B cell (primary cell): ENCODE results near the gene APBB3. TPM values are rescaled to one million over a fixed set of nuclear protein-coding genes. Genes with fewer than 3 reads are reported as not detected.

Source experiments
- ATAC-seq: fragments of 200-7000 bp; cut with Tn5 transposase; one replicate; pipeline ENCODE4 v1.10.0; 2021; ENCODE audit warnings: low read depth, mild to moderate bottlenecking, moderate number of reproducible peaks, moderate library complexity
- CTCF ChIA-PET: fragments of 350-600 bp; sonication (Branson Sonifier 250); formaldehyde crosslinking; loops from one replicate; lab custom pipeline; 2021; ENCODE audit warnings: antibody characterized with exemption, inconsistent platforms; lab: Charles Lee
- POLR2A ChIA-PET: fragments of 350-600 bp; sonication (Branson Sonifier 250); formaldehyde crosslinking; loops from one replicate; lab custom pipeline; 2021; ENCODE audit warnings: antibody characterized with exemption; lab: Charles Lee
- DNase-seq: peaks from one replicate; pipeline ENCODE4 v3.0.0; 2013
- H2AFZ ChIP-seq: 2 replicates; pipeline ENCODE4 v1.6.1; 2012; ENCODE audit warnings: mild to moderate bottlenecking, low read depth, low read length; ENCODE audit not compliant: insufficient read depth, poor library complexity, severe bottlenecking
- H3K27ac ChIP-seq, 2 donors: 1 replicate in 1 of 2; 2 replicates in 1 of 2; pipeline ENCODE4 v1.5.1; 2012 to 2013; ENCODE audit warnings: low read length in 2 of 2, mild to moderate bottlenecking in 2 of 2, moderate library complexity in 1 of 2
- H3K27me3 ChIP-seq, 4 experiments: fragments of 200-600 bp in 1 of 4; sonication (generic) in 1 of 4; replicated peaks in 1 of 4; 1 replicate in 2 of 4; 2 replicates in 2 of 4; pipeline versions ENCODE4 v1.6.1 to v1.7.0; 2013 to 2016; ENCODE audit warnings: low read length in 3 of 4, mild to moderate bottlenecking in 2 of 4, mixed read lengths in 1 of 4, moderate library complexity in 1 of 4; ENCODE audit not compliant: insufficient read depth in 4 of 4, control insufficient read depth in 3 of 4; ENCODE audit errors: control extremely low read depth in 1 of 4
- H3K36me3 ChIP-seq, 2 experiments: replicated peaks in 1 of 2; 1 replicate in 1 of 2; 2 replicates in 1 of 2; pipeline versions ENCODE4 v1.6.1 to v1.7.1; 2013; ENCODE audit warnings: low read length in 1 of 2; ENCODE audit not compliant: insufficient read depth in 2 of 2, control insufficient read depth in 1 of 2; ENCODE audit errors: control extremely low read depth in 1 of 2, extremely low read depth in 1 of 2
- H3K4me1 ChIP-seq, 2 donors: fragments of 200-600 bp in 1 of 2; sonication (generic) in 1 of 2; 1 replicate in 1 of 2; 2 replicates in 1 of 2; pipeline versions ENCODE4 v1.5.1 to v1.6.1; 2013 to 2017; ENCODE audit warnings: low read length in 2 of 2; ENCODE audit not compliant: control insufficient read depth in 2 of 2, insufficient read depth in 2 of 2
- H3K4me2 ChIP-seq: replicated peaks from 2 replicates; pipeline ENCODE3; 2012; ENCODE audit warnings: mild to moderate bottlenecking, low read depth, low read length; ENCODE audit not compliant: poor library complexity, severe bottlenecking
- H3K4me3 ChIP-seq, 5 experiments: fragments of 200-600 bp in 1 of 5; sonication (generic) in 1 of 5; 1 replicate in 3 of 5; 2 replicates in 2 of 5; pipeline versions ENCODE4 v1.5.1 to v1.7.0; 2011 to 2016; ENCODE audit warnings: low read length in 4 of 5, mild to moderate bottlenecking in 4 of 5, low read depth in 2 of 5, control low read depth in 1 of 5, moderate library complexity in 1 of 5; ENCODE audit not compliant: insufficient read depth in 1 of 5; ENCODE audit errors: control extremely low read depth in 1 of 5, extremely low read depth in 1 of 5
- H3K79me2 ChIP-seq: fragments of 200-600 bp; sonication (generic); one replicate; pipeline ENCODE4 v1.6.0; 2016; ENCODE audit warnings: low read length; ENCODE audit not compliant: control insufficient read depth, insufficient read depth
- H3K9ac ChIP-seq: fragments of 200-600 bp; sonication (generic); 2 replicates; pipeline ENCODE4 v1.6.1; 2017; ENCODE audit warnings: mild to moderate bottlenecking, low read length, moderate library complexity
- H3K9me3 ChIP-seq, 3 donors: one replicate each; pipeline versions ENCODE4 v1.6.1 to v1.7.1; 2013; ENCODE audit warnings: low read length in 2 of 3; ENCODE audit not compliant: control insufficient read depth in 2 of 3, insufficient read depth in 1 of 3; ENCODE audit errors: control extremely low read depth in 1 of 3
- H4K20me1 ChIP-seq: 2 replicates; pipeline ENCODE4 v1.6.0; 2012; ENCODE audit warnings: mild to moderate bottlenecking, low read length; ENCODE audit not compliant: insufficient read depth, control insufficient read depth, poor library complexity, severe bottlenecking
- H3K27ac Mint-ChIP-seq: one replicate; pipeline ENCODE4 v1.8.0; 2021; ENCODE audit warnings: mixed read lengths
- H3K27me3 Mint-ChIP-seq: one replicate; pipeline ENCODE4 v1.8.0; 2021; ENCODE audit warnings: mixed read lengths
- H3K4me1 Mint-ChIP-seq: one replicate; pipeline ENCODE4 v1.8.0; 2021; ENCODE audit warnings: mixed read lengths
- H3K4me3 Mint-ChIP-seq: one replicate; pipeline ENCODE4 v1.8.0; 2021; ENCODE audit warnings: mixed read lengths
- H3K9me3 Mint-ChIP-seq: one replicate; pipeline ENCODE4 v1.8.0; 2022; ENCODE audit warnings: mixed read lengths; ENCODE audit not compliant: insufficient read depth
- CTCF ChIP-seq: fragments of 200-600 bp; IDR thresholded peaks from one replicate; pipeline ENCODE4 v1.8.0; 2022; ENCODE audit warnings: antibody characterized with exemption, mild to moderate bottlenecking
- EZH2 ChIP-seq: IDR thresholded peaks from 2 replicates; pipeline ENCODE4 v1.6.1; 2012; ENCODE audit warnings: borderline replicate concordance, low read depth, mild to moderate bottlenecking, moderate library complexity, low read length; ENCODE audit not compliant: insufficient read depth, poor library complexity, severe bottlenecking
- WGBS: methylation state at CpG from one replicate; pipeline ENCODE4 v1.1.5; 2013; ENCODE audit warnings: missing lambda C conversion rate; ENCODE audit not compliant: insufficient coverage; 5-methylcytosine and 5-hydroxymethylcytosine counted together
- intact Hi-C: fragments of 100-400 bp; cut with micrococcal nuclease; formaldehyde crosslinking; loops from one replicate; pipeline ENCODE4 v1.10.0; 2022
- polyA plus RNA-seq: library from polyadenylated mRNA; depleted of rRNA; stranded (reverse); fragments of >200 nt; gene quantifications from 2 replicates; pipeline ENCODE4 v1.2.3, GENCODE V29; 2012
- total RNA-seq, 2 donors: library from RNA; stranded (reverse); fragments of 120-200 nt in 1 of 2; gene quantifications; 1 replicate in 1 of 2; 2 replicates in 1 of 2; pipeline versions ENCODE4 v1.2.3 to v1.2.4, GENCODE V29; 2013 to 2022

The APBB3 gene
- total and polyA plus RNA-seq, 2 donors (not counting 1 experiment from before 2014, with no cell fraction given), result 73.9 to 126 TPM

DNA sequence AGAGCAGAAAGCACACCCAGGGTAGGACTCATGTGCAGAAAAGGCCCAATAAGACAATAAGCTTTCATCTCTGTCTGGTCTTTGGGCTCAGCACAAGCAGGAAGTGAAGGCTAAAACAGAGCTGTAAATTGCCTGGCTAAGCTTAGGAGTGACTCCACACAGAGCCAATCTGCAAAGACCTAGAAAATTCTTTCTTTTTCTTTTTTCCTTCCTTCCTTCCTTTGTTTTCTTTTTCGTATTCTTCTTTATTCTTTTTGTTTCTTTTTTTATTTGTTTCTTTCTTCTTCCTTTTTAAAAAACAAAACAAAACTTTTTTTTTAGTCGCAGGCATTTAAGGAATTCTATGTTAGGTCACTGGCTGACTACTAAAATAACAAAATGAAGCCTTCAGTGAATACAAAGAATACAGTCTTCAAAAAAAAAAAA, 12.4 kb upstream of the APBB3 start:
- POLR2A ChIA-PET, result no interaction called here
- DNase-seq (no peak), ATAC-seq (no peak)
- no peak overlapping the region for H3K27ac Mint-ChIP-seq
- H3K36me3 ChIP-seq, result no peaks in the 10 kb centered on the region
- no peaks in the 10 kb centered on the region for H3K9me3 ChIP-seq
- no peaks in the 10 kb centered on the region for H3K4me1 ChIP-seq
- no peak overlapping the region for H2AFZ ChIP-seq
- H3K79me2 ChIP-seq, result no peaks in the 10 kb centered on the region
- H3K9ac ChIP-seq, result no peak overlapping the region
- no peak overlapping the region for H3K27ac ChIP-seq
- TF ChIP-seq EZH2 (no peak), CTCF (no peak)
- H3K4me3 Mint-ChIP-seq, result no peak overlapping the region
- no peak overlapping the region for H3K4me2 ChIP-seq
- CTCF ChIA-PET, result interaction anchor here (0.6 kb wide), 1 partner anchor 20 kb away, joined by 3 read pairs; no protein-coding TSS in a partner anchor
- no CpG with 5 or more reads among the region's 2 CpGs for WGBS
- H3K27me3 Mint-ChIP-seq, result peaks cover 11% of the 10 kb centered on the region
- no peak overlapping the region for H3K4me3 ChIP-seq
- no peaks in the 10 kb centered on the region for H4K20me1 ChIP-seq
- H3K9me3 Mint-ChIP-seq, result no peaks in the 10 kb centered on the region
- no peaks in the 10 kb centered on the region for H3K27me3 ChIP-seq
- intact Hi-C loops, result no loop called here
- no peaks in the 10 kb centered on the region for H3K4me1 Mint-ChIP-seq

DNA sequence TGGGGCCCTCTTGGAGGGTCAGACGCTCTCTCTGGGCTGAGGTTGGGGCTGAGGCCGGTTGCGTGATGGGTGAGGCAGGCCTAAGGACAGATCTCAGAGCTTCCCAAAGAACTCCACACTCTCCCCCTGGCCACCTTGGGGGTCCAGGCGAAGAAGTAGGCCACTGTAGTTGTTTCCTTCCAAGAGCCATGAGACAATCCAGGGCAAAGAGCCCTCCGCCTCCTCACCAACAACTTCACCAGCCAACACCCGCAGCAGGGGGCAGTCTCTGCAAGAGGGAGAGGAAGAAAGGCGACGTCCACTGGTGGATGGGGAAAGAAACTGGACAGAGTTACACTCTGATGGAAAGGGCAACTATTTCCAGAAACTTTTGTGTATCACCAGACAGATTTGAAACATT, 10.9 kb upstream of the APBB3 start:
- peaks cover 4% of the 10 kb centered on the region for H3K79me2 ChIP-seq

More for the DNA sequence above, 10.9 kb upstream of the APBB3 start:
- CTCF ChIA-PET, result no interaction called here
- TF ChIP-seq EZH2, result no peak
- TF ChIP-seq CTCF, result no peak
- no peak overlapping the region for H3K4me3 ChIP-seq
- intact Hi-C loops, result no loop called here
- POLR2A ChIA-PET, result no interaction called here
- H3K9ac ChIP-seq, result no peak overlapping the region
- H3K27me3 ChIP-seq, result no peaks in the 10 kb centered on the region
- DNase-seq (no peak), ATAC-seq (no peak)
- H3K4me2 ChIP-seq, result no peak overlapping the region
- H3K27ac ChIP-seq, result no peak overlapping the region
- Mint-ChIP-seq H3K27ac (no peak overlapping the region), H3K4me1 (peaks cover under 1% of the 10 kb centered on the region), H3K4me3 (no peak overlapping the region), H3K27me3 (peaks cover 2% of the 10 kb centered on the region), H3K9me3 (no peaks in the 10 kb centered on the region)
- H3K9me3 ChIP-seq, result no peaks in the 10 kb centered on the region
- H2AFZ ChIP-seq, result no peak overlapping the region
- H4K20me1 ChIP-seq, result no peaks in the 10 kb centered on the region
- WGBS, result 100% methylated on average over 3 of the region's 8 CpGs
- H3K36me3 ChIP-seq, result peaks cover 0 to 3% of the 10 kb centered on the region in 2 experiments
- H3K4me1 ChIP-seq, result peaks cover 0 to under 1% of the 10 kb centered on the region in 2 donors
